ENCODE data around the gene ACY1. TPM values are rescaled to one million over a fixed set of nuclear protein-coding genes. Genes with fewer than 3 reads are reported as not detected.

Gene ACY1
- total RNA-seq (12.3 and 13.4 TPM in 2 replicates), polyA plus RNA-seq (32.9 and 41.2 TPM in 2 replicates), polyA minus RNA-seq (14.8 and 40.9 TPM in 2 replicates), Bru-seq, nascent RNA (percentile 45 among the genes with signal in this experiment), BruChase-seq, experiment 1, labeled RNA remaining after a 6-hour chase (percentile 37 among the genes with signal in this experiment), BruChase-seq, experiment 2, labeled RNA remaining after a 2-hour chase (percentile 32 among the genes with signal in this experiment)
- polyA plus RNA-seq (2011; cell fraction: cytosol; rRNA removed) = 19.2 and 21.5 TPM in 2 replicates
- polyA plus RNA-seq (2011; cell fraction: nucleus; rRNA removed) = 26.2 and 28.1 TPM in 2 replicates
- 14.0 and 23.9 TPM in 2 replicates for polyA plus RNA-seq (2012)
- polyA minus RNA-seq (2011; cell fraction: cytosol; rRNA and poly(A)+ RNA removed) = 32.8 TPM
- polyA minus RNA-seq (2011; cell fraction: nucleus; rRNA and poly(A)+ RNA removed) = 7.0 and 7.5 TPM in 2 replicates
- long read RNA-seq, transcript ACY1-215 (15 exons, 1,684 nt) = major isoform, 34 of 36 reads
- long read RNA-seq, partial matches to known transcripts = 0 of 36 reads
- long read RNA-seq, other reads (novel, unspliced or antisense) = 1 of 36 reads

DNA sequence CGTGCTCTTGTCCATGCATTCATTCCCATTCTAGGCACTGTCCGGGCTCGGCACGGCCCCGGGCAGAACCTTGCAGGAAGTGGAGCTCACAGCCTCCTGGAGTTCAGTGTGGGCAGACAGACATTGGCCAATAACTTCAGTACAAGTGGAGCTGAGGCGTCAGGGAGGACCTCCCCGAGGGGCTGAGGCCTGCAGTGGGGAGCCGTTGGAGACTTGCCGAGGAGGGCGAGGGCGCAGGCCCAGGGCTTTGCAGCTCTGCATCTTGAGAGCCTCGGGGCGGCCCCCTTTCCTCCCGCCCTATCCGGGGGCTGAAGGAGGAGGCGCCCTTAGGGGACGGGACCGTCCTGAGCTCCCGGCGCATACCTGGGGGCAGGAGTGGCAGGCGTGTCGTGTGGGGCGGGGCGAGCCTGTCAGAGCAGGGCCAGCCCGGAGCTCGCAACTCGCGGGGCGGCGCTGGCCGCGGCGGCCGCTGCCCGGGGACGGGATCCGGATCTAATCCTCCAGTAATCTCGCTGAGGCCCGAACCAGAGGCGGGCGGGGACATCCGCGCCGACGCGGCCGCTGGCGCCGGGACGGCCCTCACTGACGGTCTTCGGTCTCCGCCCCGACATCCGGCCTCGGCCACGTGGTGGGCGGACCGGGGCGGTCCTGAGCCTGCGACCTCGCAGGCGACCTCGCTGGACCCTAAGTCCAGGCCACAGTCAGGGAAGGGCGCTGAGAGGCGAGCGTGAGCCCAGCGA is at the start of gene ACY1:
TSS of gene ACY1 (plus strand) at position 698 of the 740 bp plus-strand sequence. CDS start 530 bp downstream, outside the sequence.
- Histone ChIP-seq H3K27ac (ENCODE audit: insufficient read depth, low read depth, low read length) (peak within 1 kb of the TSS; percentile 39), H3K27me3 (ENCODE audit: control insufficient read depth in 2 of 2, insufficient read depth in 2 of 2, low read length in 2 of 2) (no peaks in the 10 kb centered on the region), H3K9ac (replicated peaks; ENCODE audit: extremely low read depth, insufficient read depth, low read length) (peak within 1 kb of the TSS; percentile 53), H3K36me3 (ENCODE audit: control insufficient read depth in 2 of 2, extremely low read depth in 1 of 2, insufficient read depth in 2 of 2, low read length in 2 of 2) (no peaks in the 10 kb centered on the region), H4K20me1 (replicated peaks; ENCODE audit: control insufficient read depth, extremely low read depth, insufficient read depth, low read length) (no peaks in the 10 kb centered on the region), H3K4me1 (ENCODE audit: control insufficient read depth, extremely low read depth, insufficient read depth, low read length) (peaks cover 14% of the 10 kb centered on the region), H3K79me2 (ENCODE audit: control insufficient read depth, insufficient read depth, low read length) (no peaks in the 10 kb centered on the region), H3K9me1 (replicated peaks; ENCODE audit: control insufficient read depth, extremely low read depth, insufficient read depth, low read length) (no peaks in the 10 kb centered on the region), H3K4me2 (ENCODE audit: insufficient read depth, low read length) (peak within 1 kb of the TSS; percentile 12), H2AFZ (ENCODE audit: low read depth, low read length) (peak within 1 kb of the TSS; percentile 8), H3K9me3 (replicated peaks; ENCODE audit: control insufficient read depth, insufficient read depth, low read length) (no peaks in the 10 kb centered on the region), H3K4me3 (replicated peaks in 1 of 3; ENCODE audit: insufficient read depth in 1 of 3, low read depth in 1 of 3, low read length in 3 of 3) (peak within 1 kb of the TSS; percentile 28 to 48 (median 39))
- BruUV-seq (replicated peaks) = no TSS peak
- FAIRE-seq (peak; percentile 94), DNase-seq (ENCODE audit: low read depth, low spot score) (peak; percentile 87)
- intact Hi-C loops (cut with micrococcal nuclease) = loop anchor here (1.0 to 2.0 kb wide), 3 partner anchors 8 to 40 kb away; partner anchors contain the start of genes ABHD14A, PARP3 and RPL29
- dilution Hi-C loops (cut with MboI; ENCODE audit: extremely low pct_ligation_motif_present, low sequenced_read_pairs) = no loop called here
- ChIA-PET POLR2A (interaction anchor here (0.7 to 1.9 kb wide), 4 partner anchors 9 to 14 kb away, joined by 3 to 15 read pairs (median 5); partner anchors contain the start of genes ABHD14B and RPL29), CTCF (interaction anchor here (0.9 to 3.0 kb wide), 11 partner anchors 8 to 74 kb away, joined by 3 to 37 read pairs (median 6); partner anchors contain the start of genes ABHD14A, ABHD14B, DUSP7 and PARP3)
- TF ChIP-seq, protein P1, sequence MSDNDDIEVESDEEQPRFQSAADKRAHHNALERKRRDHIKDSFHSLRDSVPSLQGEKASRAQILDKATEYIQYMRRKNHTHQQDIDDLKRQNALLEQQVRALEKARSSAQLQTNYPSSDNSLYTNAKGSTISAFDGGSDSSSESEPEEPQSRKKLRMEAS (IDR thresholded peaks at IDR 0.05; ENCODE audit: insufficient read depth, insufficient read length) = peak; percentile 92
- TF ChIP-seq POLR2A (IDR thresholded peaks at IDR 0.05; ENCODE audit: low read depth, low read length) = peak; percentile 65
- peak; percentile 55 for TF ChIP-seq MYC (IDR thresholded peaks at IDR 0.05; ENCODE audit: low read depth, low read length)
- TF ChIP-seq JUN (IDR thresholded peaks at IDR 0.05; ENCODE audit: borderline replicate concordance, insufficient read depth, insufficient read length, low read depth) = no peak
- peak; percentile 64 for TF ChIP-seq POLR2AphosphoS5 (IDR thresholded peaks at IDR 0.05; ENCODE audit: insufficient read depth, low read depth, low read length)

Data from endothelial cell of umbilical vein (primary cell).